DMS 273 (cell line): Measurements from ENCODE around the gene PARP14.
A peak's percentile ranks its signal among the peaks of the same experiment; 100 is the strongest.
"Not testable (repeated sequence)": the region's sequence is repeated elsewhere in the genome, so short reads cannot be mapped to it uniquely, and the experiment has no call there.

Experiments used
- DNase-seq: peaks from one replicate; lab custom pipeline; 2025; ENCODE audit not compliant: unreplicated experiment; lab: John Stamatoyannopoulos, UW

Gene PARP14

GRCh38 chr3:122676759-122677158, 3.9 kb upstream of the PARP14 start:
- no peak for DNase-seq

- no peak for DNase-seq
These were observed 3.4 kb upstream of the PARP14 start for GRCh38 chr3:122677216-122677615.

GRCh38 chr3:122678506-122678905, 2.1 kb upstream of the PARP14 start:
- no peak for DNase-seq

GRCh38 chr3:122679085-122679881, 1.4 kb upstream of the PARP14 start:
- DNase-seq, result peak; percentile 92

- DNase-seq, result peak; percentile 54
These were observed 661 bp upstream of the PARP14 start for GRCh38 chr3:122679882-122680474.

- no peak for DNase-seq
These were observed 790 bp downstream of the PARP14 start for GRCh38 chr3:122681284-122681973.

- no peak for DNase-seq
These were observed 1.4 kb downstream of the PARP14 start for GRCh38 chr3:122681974-122682409.

GRCh38 chr3:122682778-122683411, 2.3 kb downstream of the PARP14 start:
- not testable (repeated sequence) for DNase-seq

- DNase-seq, result no peak
These were observed 6.7 kb downstream of the PARP14 start for GRCh38 chr3:122687298-122687697.

- no peak for DNase-seq
These were observed 8.4 kb downstream of the PARP14 start for GRCh38 chr3:122688996-122689395.

- DNase-seq, result no peak
These were observed 8.9 kb downstream of the PARP14 start for GRCh38 chr3:122689587-122689986.

- no peak for DNase-seq
These were observed 9.5 kb downstream of the PARP14 start for GRCh38 chr3:122690096-122690495.

- DNase-seq, result peak; percentile 60
These were observed 10.6 kb downstream of the PARP14 start for GRCh38 chr3:122691195-122691594.

GRCh38 chr3:122692674-122693073, 12.0 kb downstream of the PARP14 start:
- no peak for DNase-seq

GRCh38 chr3:122694966-122695365, 14.3 kb downstream of the PARP14 start:
- DNase-seq, result no peak

- no peak for DNase-seq
These were observed 15.4 kb downstream of the PARP14 start for GRCh38 chr3:122695927-122696561.

- DNase-seq, result no peak
These were observed 17.4 kb downstream of the PARP14 start for GRCh38 chr3:122697952-122698620.

- DNase-seq, result no peak
These were observed 19.6 kb downstream of the PARP14 start for GRCh38 chr3:122700193-122700592.

- DNase-seq, result no peak
These were observed 24.7 kb downstream of the PARP14 start for GRCh38 chr3:122705379-122705778.

GRCh38 chr3:122710616-122711251, 30.1 kb downstream of the PARP14 start:
- DNase-seq, result not testable (repeated sequence)
